Stimulated activated CD4-positive, alpha-beta T cell treated with anti-CD3 and anti-CD28 coated beads, Interleukin-1b, Interleukin-23, amount 100 ng/mL, for 48 hours (primary cell): ENCODE data around the gene COQ4.
"Not testable (repeated sequence)": the region's sequence is repeated elsewhere in the genome, so short reads cannot be mapped to it uniquely, and the experiment has no call there.

ENCODE experiments used
- DNase-seq: peaks from one replicate; pipeline ENCODE4 v3.0.0-alpha.2; 2020

COQ4 gene

GRCh38 chr9:128304136-128304970, 18.3 kb upstream of the COQ4 start:
- no peak for DNase-seq

- no peak for DNase-seq
These were observed 17.7 kb upstream of the COQ4 start for GRCh38 chr9:128304971-128305288.

- DNase-seq = no peak
These were observed 13.1 kb upstream of the COQ4 start for GRCh38 chr9:128309551-128309950.

- no peak for DNase-seq
These were observed 12.2 kb upstream of the COQ4 start for GRCh38 chr9:128310461-128310860.

- DNase-seq = no peak
These were observed 7.9 kb upstream of the COQ4 start for GRCh38 chr9:128314697-128315096.

- DNase-seq = no peak
These were observed 6.2 kb upstream of the COQ4 start for GRCh38 chr9:128316421-128316820.

- no peak for DNase-seq
These were observed 5.0 kb upstream of the COQ4 start for GRCh38 chr9:128317629-128318028.

- DNase-seq = no peak
These were observed 1.3 kb upstream of the COQ4 start for GRCh38 chr9:128321343-128321742.

- no peak for DNase-seq
These were observed 698 bp upstream of the COQ4 start for GRCh38 chr9:128321879-128322403.

- no peak for DNase-seq
These were observed 632 bp downstream of the COQ4 start for GRCh38 chr9:128323212-128323730.

GRCh38 chr9:128323791-128324190, 1.2 kb downstream of the COQ4 start:
- no peak for DNase-seq

GRCh38 chr9:128324401-128324800, 1.8 kb downstream of the COQ4 start:
- no peak for DNase-seq

GRCh38 chr9:128325629-128326028, 3.0 kb downstream of the COQ4 start:
- DNase-seq = no peak

- no peak for DNase-seq
These were observed 10.8 kb downstream of the COQ4 start for GRCh38 chr9:128333451-128333869.

GRCh38 chr9:128335161-128335560, 12.5 kb downstream of the COQ4 start:
- no peak for DNase-seq

- no peak for DNase-seq
These were observed 13.3 kb downstream of the COQ4 start for GRCh38 chr9:128335914-128336313.

- DNase-seq = no peak
These were observed 15.3 kb downstream of the COQ4 start for GRCh38 chr9:128337936-128338335.

GRCh38 chr9:128338852-128339614, 16.4 kb downstream of the COQ4 start:
- not testable (repeated sequence) for DNase-seq

- DNase-seq = peak; percentile 73
These were observed 17.4 kb downstream of the COQ4 start, which contains the start of gene SLC27A4 for GRCh38 chr9:128339761-128340690. Gene SLC27A4 (plus strand): TSS chr9:128340527. CDS start chr9:128343133, 2,606 bp downstream.

GRCh38 chr9:128340691-128341434, 18.2 kb downstream of the COQ4 start:
- no peak for DNase-seq

- peak; percentile 68 for DNase-seq
These were observed 18.8 kb downstream of the COQ4 start for GRCh38 chr9:128341435-128341849.
